Trophoblast cell (in vitro differentiated cells and primary cell): Measurements from ENCODE around the gene LGALSL.
A peak's percentile ranks its signal among the peaks of the same experiment; 100 is the strongest.

Experiments
- DNase-seq, 2 donors: peaks; one replicate each; pipeline ENCODE4 v3.0.0-alpha.2; 2016
- H2AFZ ChIP-seq: 2 replicates; pipeline ENCODE4 v1.6.1; 2013; ENCODE audit warnings: low read length, moderate library complexity, mild to moderate bottlenecking; ENCODE audit not compliant: insufficient read depth, poor library complexity
- H2AK5ac ChIP-seq: 2 replicates; pipeline ENCODE4 v1.6.1; 2013; ENCODE audit warnings: mild to moderate bottlenecking, low read length
- H2BK120ac ChIP-seq: 2 replicates; pipeline ENCODE4 v1.6.1; 2013; ENCODE audit warnings: low read length, mild to moderate bottlenecking, moderate library complexity; ENCODE audit not compliant: insufficient read depth, poor library complexity
- H2BK12ac ChIP-seq: 2 replicates; pipeline ENCODE4 v1.6.1; 2013; ENCODE audit warnings: mild to moderate bottlenecking, low read length, moderate library complexity
- H2BK5ac ChIP-seq: 2 replicates; pipeline ENCODE4 v1.6.1; 2013; ENCODE audit warnings: low read length, low read depth, moderate library complexity, mild to moderate bottlenecking; ENCODE audit not compliant: poor library complexity
- H3K14ac ChIP-seq: 2 replicates; pipeline ENCODE4 v1.6.1; 2013; ENCODE audit warnings: mild to moderate bottlenecking, low read length
- H3K18ac ChIP-seq: 2 replicates; pipeline ENCODE4 v1.6.1; 2013; ENCODE audit warnings: mild to moderate bottlenecking, low read length
- H3K23ac ChIP-seq: 2 replicates; pipeline ENCODE4 v1.6.1; 2013; ENCODE audit warnings: low read length
- H3K27ac ChIP-seq: 2 replicates; pipeline ENCODE4 v1.5.1; 2013; ENCODE audit warnings: low read depth, mild to moderate bottlenecking, inconsistent platforms, low read length, moderate library complexity
- H3K27me3 ChIP-seq: 2 replicates; pipeline ENCODE4 v1.6.1; 2013; ENCODE audit warnings: inconsistent platforms, mild to moderate bottlenecking, low read length, moderate library complexity; ENCODE audit not compliant: insufficient read depth
- H3K36me3 ChIP-seq, 2 experiments: 1 replicate in 1 of 2; 2 replicates in 1 of 2; pipeline ENCODE4 v1.6.1; 2013; ENCODE audit warnings: low read length in 2 of 2, mild to moderate bottlenecking in 2 of 2, moderate library complexity in 1 of 2; ENCODE audit not compliant: insufficient read depth in 2 of 2, control insufficient read depth in 1 of 2
- H3K4ac ChIP-seq: 2 replicates; pipeline ENCODE4 v1.6.1; 2013; ENCODE audit warnings: low read depth, mild to moderate bottlenecking, low read length, moderate library complexity
- H3K4me1 ChIP-seq, 2 experiments: 1 replicate in 1 of 2; 2 replicates in 1 of 2; pipeline ENCODE4 v1.6.1; 2013; ENCODE audit warnings: low read length in 2 of 2, mild to moderate bottlenecking in 2 of 2, moderate library complexity in 1 of 2; ENCODE audit not compliant: insufficient read depth in 2 of 2, control insufficient read depth in 1 of 2
- H3K4me2 ChIP-seq: 2 replicates; pipeline ENCODE4 v1.6.1; 2013; ENCODE audit warnings: inconsistent platforms, mild to moderate bottlenecking, low read length, moderate library complexity
- H3K4me3 ChIP-seq: 2 replicates; pipeline ENCODE4 v1.5.1; 2013; ENCODE audit warnings: mild to moderate bottlenecking, low read depth, low read length, inconsistent platforms
- H3K79me1 ChIP-seq: one replicate; pipeline ENCODE4 v1.6.1; 2013; ENCODE audit warnings: low read length
- H3K79me2 ChIP-seq: 2 replicates; pipeline ENCODE4 v1.6.1; 2013; ENCODE audit warnings: low read length, mild to moderate bottlenecking; ENCODE audit not compliant: control insufficient read depth, insufficient read depth, poor library complexity
- H3K9ac ChIP-seq: 2 replicates; pipeline ENCODE4 v1.6.1; 2013; ENCODE audit warnings: mild to moderate bottlenecking, low read length
- H3K9me3 ChIP-seq: 2 replicates; pipeline ENCODE4 v1.6.1; 2013; ENCODE audit warnings: low read depth, mild to moderate bottlenecking, control low read depth, inconsistent platforms, low read length; ENCODE audit not compliant: insufficient read depth
- H4K12ac ChIP-seq: 2 replicates; pipeline ENCODE4 v1.6.1; 2013; ENCODE audit warnings: low read depth, mild to moderate bottlenecking, low read length, moderate library complexity
- H4K8ac ChIP-seq: 2 replicates; pipeline ENCODE4 v1.6.1; 2013; ENCODE audit warnings: low read depth, mild to moderate bottlenecking, low read length, moderate library complexity
- H4K91ac ChIP-seq: one replicate; pipeline ENCODE4 v1.6.1; 2013; ENCODE audit warnings: low read depth, mild to moderate bottlenecking, low read length, moderate library complexity
- WGBS: extraction: QIAGEN DNeasy Blood & Tissue Kit; methylation state at CpG from one replicate; pipeline ENCODE4 v1.1.7; 2013; ENCODE audit warnings: missing lambda C conversion rate; ENCODE audit not compliant: insufficient read length, insufficient coverage; ENCODE audit errors: extremely low coverage; 5-methylcytosine and 5-hydroxymethylcytosine counted together

Gene LGALSL

GRCh38 chr2:64485331-64485730 lies 31.4 kb downstream of the LGALSL start:
- Histone ChIP-seq H2BK12ac (no peak overlapping the region), H3K18ac (no peak overlapping the region), H3K14ac (no peak overlapping the region), H3K36me3 (no peaks in the 10 kb centered on the region), H4K91ac (no peak overlapping the region), H3K9me3 (no peaks in the 10 kb centered on the region), H4K12ac (no peak overlapping the region), H3K27me3 (no peaks in the 10 kb centered on the region), H3K4ac (no peak overlapping the region), H3K4me2 (no peak overlapping the region), H2BK120ac (no peak overlapping the region), H3K4me1 (peaks cover 0 to 2% of the 10 kb centered on the region in 2 experiments), H3K27ac (no peak overlapping the region), H2AK5ac (no peak overlapping the region), H3K9ac (no peak overlapping the region), H4K8ac (no peak overlapping the region), H3K23ac (no peak overlapping the region), H3K79me1 (no peaks in the 10 kb centered on the region), H2AFZ (no peak overlapping the region), H3K79me2 (no peaks in the 10 kb centered on the region), H2BK5ac (no peak overlapping the region), H3K4me3 (no peak overlapping the region)
- DNase-seq, result no peak
- WGBS, result no CpG with 5 or more reads among the region's 4 CpGs

DNA sequence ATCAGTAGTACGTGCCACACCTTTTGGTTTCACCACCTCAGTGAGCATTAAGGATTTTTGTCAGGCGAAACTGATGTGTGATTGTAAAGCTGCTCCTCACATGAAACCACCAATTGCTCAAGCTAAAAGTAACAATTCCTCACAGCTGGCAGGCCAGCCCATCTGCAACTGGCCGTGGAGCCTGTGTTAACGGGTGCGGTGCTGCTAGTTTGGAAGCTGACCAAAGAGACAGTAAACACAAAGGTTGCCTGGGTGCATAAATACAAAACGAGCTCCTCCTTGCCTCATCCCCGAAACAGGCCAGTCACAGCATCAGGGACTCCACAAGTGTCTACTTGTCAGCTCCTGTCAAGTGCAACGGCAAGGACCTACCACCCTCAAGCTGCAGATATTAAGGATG lies 32.0 kb downstream of the LGALSL start:
- H2AK5ac ChIP-seq, result no peak overlapping the region
- no peak overlapping the region for H3K4me3 ChIP-seq
- no peak overlapping the region for H4K91ac ChIP-seq
- no peak overlapping the region for H3K9ac ChIP-seq
- no CpG with 5 or more reads among the region's 8 CpGs for WGBS
- no peak overlapping the region for H4K8ac ChIP-seq
- no peak overlapping the region for H2AFZ ChIP-seq
- H3K23ac ChIP-seq, result no peak overlapping the region
- H3K27me3 ChIP-seq, result no peaks in the 10 kb centered on the region
- no peak overlapping the region for H4K12ac ChIP-seq
- H2BK12ac ChIP-seq, result no peak overlapping the region
- no peak overlapping the region for H3K14ac ChIP-seq
- H2BK120ac ChIP-seq, result no peak overlapping the region
- H3K9me3 ChIP-seq, result no peaks in the 10 kb centered on the region
- H3K4me1 ChIP-seq, result peaks cover 0 to 2% of the 10 kb centered on the region in 2 experiments
- H3K4me2 ChIP-seq, result no peak overlapping the region
- H2BK5ac ChIP-seq, result no peak overlapping the region
- no peak overlapping the region for H3K18ac ChIP-seq
- no peaks in the 10 kb centered on the region for H3K79me1 ChIP-seq
- H3K27ac ChIP-seq, result no peak overlapping the region
- DNase-seq, result no peak
- no peaks in the 10 kb centered on the region for H3K36me3 ChIP-seq
- no peak overlapping the region for H3K4ac ChIP-seq
- no peaks in the 10 kb centered on the region for H3K79me2 ChIP-seq

GRCh38 chr2:64487256-64488049 lies 33.5 kb downstream of the LGALSL start:
- DNase-seq, result no peak
- H4K8ac ChIP-seq, result no peak overlapping the region
- no peak overlapping the region for H3K4ac ChIP-seq
- H2AFZ ChIP-seq, result no peak overlapping the region
- WGBS, result no CpG with 5 or more reads among the region's 10 CpGs
- no peak overlapping the region for H3K23ac ChIP-seq
- H3K9ac ChIP-seq, result no peak overlapping the region
- H3K4me3 ChIP-seq, result no peak overlapping the region
- no peaks in the 10 kb centered on the region for H3K9me3 ChIP-seq
- H2BK12ac ChIP-seq, result no peak overlapping the region
- no peaks in the 10 kb centered on the region for H3K79me2 ChIP-seq
- H3K79me1 ChIP-seq, result no peaks in the 10 kb centered on the region
- H3K4me2 ChIP-seq, result no peak overlapping the region
- H3K18ac ChIP-seq, result no peak overlapping the region
- no peaks in the 10 kb centered on the region for H3K36me3 ChIP-seq
- no peak overlapping the region for H2BK5ac ChIP-seq
- H4K12ac ChIP-seq, result no peak overlapping the region
- peaks cover 0 to 2% of the 10 kb centered on the region in 2 experiments for H3K4me1 ChIP-seq
- H3K14ac ChIP-seq, result no peak overlapping the region
- H3K27ac ChIP-seq, result no peak overlapping the region
- no peak overlapping the region for H2BK120ac ChIP-seq
- H4K91ac ChIP-seq, result no peak overlapping the region
- no peaks in the 10 kb centered on the region for H3K27me3 ChIP-seq
- H2AK5ac ChIP-seq, result no peak overlapping the region

DNA sequence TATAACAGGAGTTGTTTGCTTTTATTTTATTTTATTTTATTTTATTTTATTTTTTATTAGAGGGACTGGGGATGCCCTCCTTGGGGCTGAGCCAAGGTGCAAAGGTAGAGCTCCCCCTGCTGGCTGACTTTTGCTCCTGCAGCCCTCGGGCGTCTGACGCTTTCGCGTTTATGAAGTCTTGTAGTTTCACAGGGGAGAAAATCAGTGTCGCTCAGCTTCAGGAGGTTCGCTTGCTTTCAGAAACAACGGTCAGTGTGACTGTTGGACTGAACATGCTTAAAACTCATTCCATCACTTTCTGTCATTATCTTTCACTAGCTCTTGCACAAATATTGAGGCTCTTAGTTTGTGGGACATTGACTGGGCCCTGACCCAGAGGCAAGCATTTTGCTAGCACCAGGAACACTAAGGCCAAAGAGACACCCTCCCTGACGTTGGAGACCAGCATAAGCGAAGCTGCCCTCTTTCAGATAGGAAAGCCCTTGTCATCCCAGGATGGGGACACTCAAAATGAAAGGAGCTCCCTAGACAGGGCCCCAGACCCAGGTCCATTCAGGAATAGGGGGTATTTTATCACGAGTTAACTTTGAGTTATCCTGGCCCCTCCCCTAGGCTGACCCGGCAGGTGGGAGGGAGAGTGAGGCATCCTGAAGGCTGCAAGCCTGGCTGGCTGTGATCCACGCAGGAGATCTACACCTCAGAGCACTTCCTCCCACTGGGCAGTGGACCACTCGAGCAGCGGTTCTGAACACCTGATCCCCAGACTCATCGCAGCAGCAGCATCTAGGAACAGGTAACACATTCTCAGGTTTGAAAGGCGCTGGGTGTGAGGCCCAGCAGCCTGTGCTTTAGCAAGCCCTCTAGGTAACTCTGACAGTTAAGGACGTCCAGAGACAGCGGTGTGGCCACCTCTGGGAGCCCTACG lies 34.4 kb downstream of the LGALSL start:
- WGBS, result no CpG with 5 or more reads among the region's 20 CpGs
- H3K79me1 ChIP-seq, result no peaks in the 10 kb centered on the region
- H3K4ac ChIP-seq, result no peak overlapping the region
- no peak overlapping the region for H2AFZ ChIP-seq
- H3K27me3 ChIP-seq, result no peaks in the 10 kb centered on the region
- no peak overlapping the region for H3K27ac ChIP-seq
- no peak overlapping the region for H2BK120ac ChIP-seq
- no peak overlapping the region for H4K91ac ChIP-seq
- H3K36me3 ChIP-seq, result no peaks in the 10 kb centered on the region
- no peak overlapping the region for H3K18ac ChIP-seq
- H3K9ac ChIP-seq, result no peak overlapping the region
- H2AK5ac ChIP-seq, result no peak overlapping the region
- H3K4me2 ChIP-seq, result no peak overlapping the region
- H4K8ac ChIP-seq, result no peak overlapping the region
- no peak overlapping the region for H2BK5ac ChIP-seq
- DNase-seq, result peak; percentile 67 to 93
- no peaks in the 10 kb centered on the region for H3K4me1 ChIP-seq
- no peak overlapping the region for H2BK12ac ChIP-seq
- no peaks in the 10 kb centered on the region for H3K79me2 ChIP-seq
- H4K12ac ChIP-seq, result no peak overlapping the region
- H3K9me3 ChIP-seq, result no peaks in the 10 kb centered on the region
- H3K4me3 ChIP-seq, result no peak overlapping the region
- H3K14ac ChIP-seq, result no peak overlapping the region
- H3K23ac ChIP-seq, result no peak overlapping the region
